Right lobe of liver (tissue), 4 donors: ENCODE data around the gene PCYT1A.

Source experiments
- CTCF ChIP-seq, 4 donors: fragments of 200-600 bp in 3 of 4; fragments of 450-650 bp in 1 of 4; IDR thresholded peaks; one replicate each; pipeline versions ENCODE4 v1.5.1 to v1.8.0; 2016 to 2022; ENCODE audit warnings: antibody characterized with exemption in 4 of 4, mild to moderate bottlenecking in 2 of 4
- POLR2A ChIP-seq: fragments of 450-650 bp; IDR thresholded peaks from one replicate; pipeline ENCODE4 v1.6.1; 2017; ENCODE audit warnings: antibody characterized with exemption, mild to moderate bottlenecking
- donor health status: DM: no; HTN: no; CAD: no.
- donor health status: DM: no; HTN: no; CAD: no.
- donor health status: DM: no; HTN: yes; CAD: no.

- TF ChIP-seq CTCF (IDR thresholded peaks at IDR 0.05) (no peak), POLR2A (no peak)
Measured at GRCh38 chr3:196281962-196282361, 5.6 kb downstream of the PCYT1A start.
